SK-N-SH (cell line): ENCODE measurements around the gene VEZF1. TPM values are rescaled to one million over a fixed set of nuclear protein-coding genes. Genes with fewer than 3 reads are reported as not detected.

Experiments used
- CTCF ChIA-PET: fragments of 300-600, 350-600 bp; formaldehyde crosslinking; extraction: SDS; loops from one replicate; lab custom pipeline; 2021; lab: Yijun Ruan, JAX
- POLR2A ChIA-PET: fragments of 350-600 bp; sonication (Branson Sonifier 250); formaldehyde crosslinking; extraction: SDS; loops from one replicate; lab custom pipeline; 2020; ENCODE audit warnings: antibody characterized with exemption, inconsistent platforms; lab: Yijun Ruan, JAX
- DNase-seq: peaks from one replicate; pipeline ENCODE4 v3.0.0; 2012
- H2AFZ ChIP-seq: fragments of 200-600 bp; sonication (generic); 2 replicates; pipeline ENCODE4 v1.8.1; 2016; ENCODE audit warnings: antibody characterized with exemption, mild to moderate bottlenecking, low read depth
- H3F3A ChIP-seq: fragments of 200-600 bp; sonication (generic); replicated peaks from 2 replicates; pipeline ENCODE3; 2016; ENCODE audit warnings: antibody characterized with exemption, mild to moderate bottlenecking; ENCODE audit not compliant: insufficient read depth
- H3K27ac ChIP-seq, 2 experiments: fragments of 200-500 bp in 1 of 2; fragments of 200-600 bp in 1 of 2; sonication (Bioruptor generic) in 1 of 2; sonication (generic), shearing (Covaris generic) in 1 of 2; 2 replicates each; pipeline versions ENCODE4 v1.5.1 to v1.6.1; 2014 to 2016; ENCODE audit warnings: low read depth in 2 of 2, inconsistent platforms in 1 of 2, low read length in 1 of 2, mild to moderate bottlenecking in 1 of 2, mixed read lengths in 1 of 2
- H3K27me3 ChIP-seq: fragments of 200-600 bp; sonication (generic), shearing (Covaris generic); 2 replicates; pipeline ENCODE4 v1.6.1; 2016; ENCODE audit warnings: mixed run types; ENCODE audit not compliant: insufficient read depth
- H3K36me3 ChIP-seq, 2 experiments: fragments of 200-500 bp in 1 of 2; fragments of 200-600 bp in 1 of 2; sonication (Bioruptor generic) in 1 of 2; sonication (generic) in 1 of 2; replicated peaks in 1 of 2; 2 replicates each; pipeline versions ENCODE3 to v1.5.1; 2014 to 2016; ENCODE audit warnings: low read length in 1 of 2, mild to moderate bottlenecking in 1 of 2; ENCODE audit not compliant: insufficient read depth in 2 of 2, control insufficient read depth in 1 of 2
- H3K4me1 ChIP-seq, 2 experiments: fragments of 200-500 bp in 1 of 2; fragments of 200-600 bp in 1 of 2; sonication (Bioruptor generic) in 1 of 2; sonication (generic), shearing (Covaris generic) in 1 of 2; 2 replicates each; pipeline versions ENCODE4 v1.5.1 to v1.6.1; 2014 to 2016; ENCODE audit warnings: low read depth in 1 of 2, low read length in 1 of 2, mixed run types in 1 of 2; ENCODE audit not compliant: insufficient read depth in 2 of 2, control insufficient read depth in 1 of 2
- H3K4me2 ChIP-seq: fragments of 200-600 bp; sonication (generic), shearing (Covaris generic); 2 replicates; pipeline ENCODE4 v1.6.1; 2017; ENCODE audit warnings: mixed run types
- H3K4me3 ChIP-seq, 2 experiments: fragments of 200-500 bp in 1 of 2; fragments of 200-600 bp in 1 of 2; sonication (Bioruptor generic) in 1 of 2; sonication (generic), shearing (Covaris generic) in 1 of 2; 2 replicates each; pipeline versions ENCODE4 v1.5.1 to v1.8.1; 2014 to 2016; ENCODE audit warnings: low read depth in 2 of 2, inconsistent platforms in 1 of 2, low read length in 1 of 2, mild to moderate bottlenecking in 1 of 2, mixed read lengths in 1 of 2, moderate library complexity in 1 of 2
- H3K79me2 ChIP-seq: fragments of 200-600 bp; sonication (generic); 2 replicates; pipeline ENCODE4 v1.8.1; 2017; ENCODE audit warnings: mild to moderate bottlenecking; ENCODE audit not compliant: insufficient read depth
- H3K9ac ChIP-seq: fragments of 200-600 bp; sonication (generic); 2 replicates; pipeline ENCODE4 v1.6.1; 2017; ENCODE audit warnings: mixed run types
- H3K9me2 ChIP-seq: fragments of 200-600 bp; sonication (generic); 2 replicates; pipeline ENCODE4 v1.6.1; 2017; ENCODE audit warnings: mixed run types
- H3K9me3 ChIP-seq: fragments of 200-600 bp; sonication (generic); 2 replicates; pipeline ENCODE4 v1.6.1; 2017; ENCODE audit warnings: mixed run types, mild to moderate bottlenecking, moderate library complexity
- H4K20me1 ChIP-seq: fragments of 200-600 bp; sonication (generic); 2 replicates; pipeline ENCODE4 v1.6.1; 2017; ENCODE audit warnings: mild to moderate bottlenecking, mixed run types; ENCODE audit not compliant: insufficient read depth
- CTCF ChIP-seq: fragments of 200-600 bp; sonication (generic); IDR thresholded peaks from 2 replicates; pipeline ENCODE4 v1.6.1; 2017; ENCODE audit warnings: antibody characterized with exemption, mild to moderate bottlenecking, moderate library complexity
- ELF1 ChIP-seq: IDR thresholded peaks from 2 replicates; pipeline ENCODE4 v1.4.0; 2012
- EZH2phosphoT487 ChIP-seq: fragments of 200-600 bp; sonication (generic); IDR thresholded peaks from 2 replicates; pipeline ENCODE4 v1.6.1; 2017; ENCODE audit warnings: low read depth, mixed run types, mild to moderate bottlenecking, antibody characterized with exemption, moderate library complexity, borderline replicate concordance
- FOSL2 ChIP-seq: IDR thresholded peaks from 2 replicates; pipeline ENCODE4 v1.4.0; 2012; ENCODE audit warnings: low read depth, mild to moderate bottlenecking, moderate library complexity, borderline replicate concordance
- FOXM1 ChIP-seq: IDR thresholded peaks from 2 replicates; pipeline ENCODE4 v1.4.0; 2012; ENCODE audit warnings: low read depth, mild to moderate bottlenecking
- GABPA ChIP-seq: IDR thresholded peaks from 2 replicates; pipeline ENCODE4 v1.4.0; 2012; ENCODE audit warnings: low read depth, mild to moderate bottlenecking
- MAX ChIP-seq: IDR thresholded peaks from 2 replicates; pipeline ENCODE4 v1.4.0; 2012; ENCODE audit warnings: low read depth
- MEF2A ChIP-seq: IDR thresholded peaks from 2 replicates; pipeline ENCODE4 v1.4.0; 2012; ENCODE audit warnings: low read depth, borderline replicate concordance
- MXI1 ChIP-seq: IDR thresholded peaks from 2 replicates; pipeline ENCODE4 v1.6.1; 2012; ENCODE audit warnings: mild to moderate bottlenecking, low read depth, low read length, improper control_type of control experiment
- RCOR1 ChIP-seq: fragments of 150-350 bp; IDR thresholded peaks from 2 replicates; pipeline ENCODE4 v1.6.1; 2017; ENCODE audit warnings: antibody characterized with exemption, low read length
- SIN3A ChIP-seq: IDR thresholded peaks from 2 replicates; pipeline ENCODE4 v1.6.1; 2012; ENCODE audit warnings: low read depth, mild to moderate bottlenecking, low read length, moderate library complexity, borderline replicate concordance
- SMC3 ChIP-seq: IDR thresholded peaks from 2 replicates; pipeline ENCODE4 v1.6.1; 2012; ENCODE audit warnings: low read depth, low read length, improper control_type of control experiment
- TAF1 ChIP-seq: IDR thresholded peaks from 2 replicates; pipeline ENCODE4 v1.6.1; 2012; ENCODE audit warnings: low read depth, mild to moderate bottlenecking, low read length, moderate library complexity, borderline replicate concordance
- TCF12 ChIP-seq: IDR thresholded peaks from 2 replicates; pipeline ENCODE4 v1.4.0; 2012
- USF1 ChIP-seq: IDR thresholded peaks from 2 replicates; pipeline ENCODE4 v1.4.0; 2012; ENCODE audit warnings: low read depth, borderline replicate concordance
- WGBS: methylation state at CpG from one replicate; pipeline ENCODE4 v1.1.6; 2017; ENCODE audit warnings: low lambda C conversion rate; 5-methylcytosine and 5-hydroxymethylcytosine counted together
- polyA plus RNA-seq, 3 experiments: library from polyadenylated mRNA; depleted of rRNA; stranded (reverse); fragments of >200 nt; gene quantifications; 2 replicates each; pipeline ENCODE4 v1.2.3, GENCODE V29; 2012

VEZF1 gene
- polyA plus RNA-seq, 1 of the 3 experiments (the other 2 are of a cell fraction): 35.1 TPM

- TF ChIP-seq MAX (no peak), TAF1 (no peak; the same call in 1 of the 2 replicates), MEF2A (no peak), RCOR1 (no peak), ELF1 (no peak), SMC3 (peak; percentile 90), SIN3A (peak; percentile 51; the same call in 1 of the 2 replicates), EZH2phosphoT487 (no peak), CTCF (peak; percentile 87), GABPA (no peak), TCF12 (no peak; the same call in 1 of the 2 replicates)
- TF ChIP-seq, all 33 proteins: peak for 9
These were observed 7.3 kb upstream of the VEZF1 start (continued) for GRCh38 chr17:57995076-57995956.

GRCh38 chr17:57994436-57994835 is 6.4 kb upstream of the VEZF1 start:
- peaks cover 26 to 34% of the 10 kb centered on the region in 2 experiments for H3K36me3 ChIP-seq
- peaks cover 73% of the 10 kb centered on the region for H3F3A ChIP-seq
- no peak overlapping the region for H3K9ac ChIP-seq
- ChIA-PET CTCF (interaction anchor here (0.7 to 20.5 kb wide), 19 partner anchors 9 to 873 kb away, joined by 3 to 1002 read pairs (median 5); partner anchors contain the start of genes MRPS23 and SRSF1), POLR2A (interaction anchor here (1.3 to 5.0 kb wide), 5 partner anchors 13 to 133 kb away, joined by 3 to 36 read pairs (median 5); partner anchors contain the start of genes DYNLL2 and SRSF1)
- H3K27me3 ChIP-seq: no peaks in the 10 kb centered on the region
- no peak overlapping the region for H3K4me3 ChIP-seq
- H3K4me1 ChIP-seq: peaks cover 2 to 16% of the 10 kb centered on the region in 2 experiments; a peak in 2 of 4 replicates
- H4K20me1 ChIP-seq: peaks cover 4% of the 10 kb centered on the region; the same call in 1 of the 2 replicates
- TF ChIP-seq GABPA: no peak
- TF ChIP-seq MXI1: no peak
- no peak for TF ChIP-seq FOSL2
- no peak for TF ChIP-seq USF1
- TF ChIP-seq FOXM1: no peak
- TF ChIP-seq EZH2phosphoT487: no peak
- DNase-seq: no peak
- H3K9me3 ChIP-seq: no peaks in the 10 kb centered on the region
- H2AFZ ChIP-seq: no peak overlapping the region
- H3K9me2 ChIP-seq: no peaks in the 10 kb centered on the region
- 88% methylated on average over 2 of the region's 2 CpGs for WGBS
- H3K79me2 ChIP-seq: peaks cover 15% of the 10 kb centered on the region
- no peak overlapping the region for H3K4me2 ChIP-seq
- H3K27ac ChIP-seq: no peak overlapping the region
